Ovary (tissue), 9 donors: Measurements from ENCODE around the gene MSI2. TPM values are rescaled to one million over a fixed set of nuclear protein-coding genes. Genes with fewer than 3 reads are reported as not detected.

Experiments used
- DNase-seq, 5 donors: peaks; one replicate each; pipeline ENCODE4 v3.0.0-alpha.2; 2019 to 2020
- H3K27ac ChIP-seq, 2 donors: fragments of 200-600 bp; one replicate each; pipeline versions ENCODE4 v1.5.1 to v1.8.0; 2019 to 2022
- H3K27me3 ChIP-seq: fragments of 200-600 bp; one replicate; pipeline ENCODE4 v1.8.0; 2022
- H3K36me3 ChIP-seq: fragments of 200-600 bp; sonication (generic); one replicate; pipeline ENCODE4 v1.5.1; 2019
- H3K4me1 ChIP-seq: one replicate; pipeline ENCODE4 v1.8.1; 2013; ENCODE audit warnings: mild to moderate bottlenecking, moderate library complexity; ENCODE audit not compliant: insufficient read depth
- H3K4me3 ChIP-seq: fragments of 200-600 bp; sonication (generic); one replicate; pipeline ENCODE4 v1.5.1; 2017
- H3K9me3 ChIP-seq, 2 donors: fragments of 200-600 bp in 1 of 2; sonication (generic) in 1 of 2; one replicate each; pipeline versions ENCODE4 v1.5.1 to v1.8.1; 2013 to 2019; ENCODE audit warnings: mild to moderate bottlenecking in 1 of 2, moderate library complexity in 1 of 2
- CTCF ChIP-seq, 3 donors: fragments of 450-650 bp in 2 of 3; fragments of 200-600 bp in 1 of 3; IDR thresholded peaks; one replicate each; pipeline versions ENCODE4 v1.5.1 to v1.8.0; 2016 to 2022; ENCODE audit warnings: antibody characterized with exemption in 3 of 3, mild to moderate bottlenecking in 1 of 3
- EP300 ChIP-seq: sonication (generic); formaldehyde crosslinking; IDR thresholded peaks from one replicate; pipeline ENCODE4 v1.6.1; 2017; ENCODE audit warnings: antibody characterized with exemption
- POLR2A ChIP-seq: fragments of 450-650 bp; IDR thresholded peaks from one replicate; pipeline ENCODE4 v1.6.1; 2017; ENCODE audit warnings: antibody characterized with exemption, mild to moderate bottlenecking, moderate library complexity
- whole genome bisulfite sequencing, 3 donors: extraction: QIAGEN DNeasy Blood & Tissue Kit in 1 of 3; methylation state at CpG; one replicate each; pipeline versions ENCODE4 v1.1.5 to v1.1.7; 2013 to 2017; 5-methylcytosine and 5-hydroxymethylcytosine counted together
- intact Hi-C, 4 donors: fragments of 100-400 bp; cut with DNase I; formaldehyde crosslinking; loops; one replicate each; pipeline versions ENCODE4 v1.11.0 to v1.15.1; 2022 to 2023
- polyA plus RNA-seq, 2 donors: library from polyadenylated mRNA; stranded (reverse); fragments of 200-250 nt in 1 of 2; fragments of 350-450 nt in 1 of 2; fragmentation: Illumina TruSeq in 1 of 2; extraction: RNeasy Lipid Tissue Mini Kit (QIAGEN cat#74804) in 1 of 2; gene quantifications; one replicate each; pipeline ENCODE4 v1.2.3, GENCODE V29; 2013 to 2014
- total RNA-seq, 7 donors: library from RNA; depleted of rRNA in 2 of 7; stranded (reverse); fragments of >200 nt in 2 of 7; fragmentation: NEBNext Ultra II Directional in 3 of 7; extraction: Animal tissue kit (Norgen Biotek cat#: 25700) in 3 of 7; gene quantifications; one replicate each; pipeline versions ENCODE4 v1.1.0 to v1.2.4, GENCODE V29; 2016 to 2023
- donor health status: DM: no; HTN: no; CAD: no; lungs with moderate emphysema.
- donor health status: DM: no; HTN: no; CAD: no.
- donor health status: Bipolar disorder and iron deficiency.
- donor health status: DM: yes; HTN: yes; CAD: no.
- donor health status: DM: no; HTN: no; CAD: no.
- donor health status: DM: yes; HTN: yes; CAD: no.

The MSI2 gene
- total and polyA plus RNA-seq, 9 donors = 43.1 to 199 (median 120) TPM

DNA sequence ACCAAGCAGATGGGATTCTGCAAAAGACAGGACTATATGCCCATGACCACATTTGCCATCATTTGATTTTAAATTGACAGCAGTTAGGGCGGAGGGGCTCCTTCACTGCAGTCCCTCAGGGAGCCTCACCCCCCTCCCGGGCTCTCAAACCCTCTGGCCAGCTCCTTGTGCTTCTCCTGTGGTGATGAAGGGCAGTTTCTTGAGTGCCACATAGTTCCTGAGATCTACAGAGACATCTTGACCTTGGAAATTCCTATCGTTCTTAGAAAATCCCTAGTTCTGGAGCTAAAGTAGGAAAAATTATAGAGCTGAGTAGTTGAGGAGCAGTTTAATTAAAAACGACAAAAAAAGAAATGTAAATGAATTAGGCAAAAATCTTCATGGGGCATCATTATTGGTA, 257.2 kb downstream of the MSI2 start:
- intact Hi-C loops = no loop called here
- Histone ChIP-seq H3K27ac (no peak overlapping the region), H3K4me1 (peaks cover under 1% of the 10 kb centered on the region), H3K36me3 (no peaks in the 10 kb centered on the region), H3K4me3 (no peak overlapping the region), H3K27me3 (no peaks in the 10 kb centered on the region), H3K9me3 (no peaks in the 10 kb centered on the region)
- no peak for DNase-seq
- WGBS, 3 donors = 36 to 52% (median 38%) methylated on average over 4 of the region's 4 CpGs
- no peak for TF ChIP-seq CTCF (IDR thresholded peaks at IDR 0.05)
- no peak for TF ChIP-seq EP300
- no peak for TF ChIP-seq POLR2A

DNA sequence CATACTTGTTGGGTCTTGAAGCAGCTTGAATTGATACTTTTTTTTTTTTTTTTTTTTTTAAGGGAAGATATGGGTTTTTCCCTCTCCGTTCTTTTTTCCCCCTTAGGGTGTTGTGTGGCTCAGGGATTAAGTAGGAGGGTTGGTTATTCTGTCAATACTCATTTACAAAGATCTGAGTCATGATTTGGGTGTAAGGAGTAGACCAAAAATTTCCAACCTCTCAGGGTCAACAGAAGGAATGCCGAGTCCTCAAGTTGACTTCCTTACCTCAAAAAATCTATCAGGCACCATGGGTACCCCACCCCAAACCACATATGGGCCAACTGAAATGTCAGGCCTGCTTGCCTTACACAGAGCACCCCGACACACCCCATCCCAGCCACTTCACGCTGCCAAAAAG, 258.3 kb downstream of the MSI2 start:
- no peak for TF ChIP-seq CTCF (IDR thresholded peaks at IDR 0.05)
- no peak for TF ChIP-seq POLR2A
- TF ChIP-seq EP300 = no peak
- no peak for DNase-seq
- 93 to 96% (median 94%) methylated on average over 4 of the region's 4 CpGs for WGBS, 3 donors
- no peaks in the 10 kb centered on the region for H3K36me3 ChIP-seq
- intact Hi-C loops = no loop called here
- no peak overlapping the region for H3K4me3 ChIP-seq
- H3K27ac ChIP-seq = no peak overlapping the region
- no peaks in the 10 kb centered on the region for H3K9me3 ChIP-seq
- H3K4me1 ChIP-seq = no peaks in the 10 kb centered on the region
- no peaks in the 10 kb centered on the region for H3K27me3 ChIP-seq

- intact Hi-C loops = no loop called here
- H3K27ac ChIP-seq = no peak overlapping the region
- H3K4me1 ChIP-seq = no peaks in the 10 kb centered on the region
- H3K27me3 ChIP-seq = no peaks in the 10 kb centered on the region
- H3K9me3 ChIP-seq = no peaks in the 10 kb centered on the region
- H3K36me3 ChIP-seq = no peaks in the 10 kb centered on the region
- WGBS, 3 donors = 96 to 100% (median 100%) methylated on average over 1 of the region's 1 CpG
- TF ChIP-seq POLR2A (no peak), CTCF (IDR thresholded peaks at IDR 0.05) (no peak), EP300 (no peak)
- DNase-seq = no peak
- no peak overlapping the region for H3K4me3 ChIP-seq
These were observed 259.4 kb downstream of the MSI2 start for GRCh38 chr17:57515662-57516211.

GRCh38 chr17:57516290-57517230, 260.2 kb downstream of the MSI2 start:
- intact Hi-C loops = no loop called here
- TF ChIP-seq POLR2A = no peak
- no peak for TF ChIP-seq EP300
- TF ChIP-seq CTCF (IDR thresholded peaks at IDR 0.05) = no peak
- H3K27me3 ChIP-seq = no peaks in the 10 kb centered on the region
- DNase-seq = no peak
- H3K36me3 ChIP-seq = no peaks in the 10 kb centered on the region
- no peaks in the 10 kb centered on the region for H3K9me3 ChIP-seq
- no peaks in the 10 kb centered on the region for H3K4me1 ChIP-seq
- H3K4me3 ChIP-seq = no peak overlapping the region
- 84 to 92% (median 87%) methylated on average over 10 of the region's 10 CpGs for WGBS, 3 donors
- no peak overlapping the region for H3K27ac ChIP-seq
